HepG2 (cell line): ENCODE results near the gene PHF21B. TPM values are rescaled to one million over a fixed set of nuclear protein-coding genes. Genes with fewer than 3 reads are reported as not detected.

Experiments
- ATAC-seq: fragments of 200-7000 bp; cut with Tn5 transposase; 3 replicates; pipeline ENCODE4 v1.9.1; 2020; ENCODE audit warnings: mild to moderate bottlenecking, moderate library complexity
- BruUV-seq: library from RNA; stranded (reverse); fragments of 400-500 nt; replicated peaks from 2 replicates; lab custom pipeline; 2021; lab: Mats Ljungman, UMichigan
- CTCF ChIA-PET: fragments of 300-600 bp; formaldehyde crosslinking; extraction: SDS; loops from one replicate; lab custom pipeline; 2021; ENCODE audit warnings: low total read pairs, inconsistent platforms, low intra/inter-chr PET ratio; lab: Yijun Ruan, JAX
- POLR2A ChIA-PET: fragments of 350-600 bp; sonication (Branson Sonifier 250); formaldehyde crosslinking; loops from one replicate; lab custom pipeline; 2020; ENCODE audit warnings: antibody characterized with exemption, inconsistent platforms; lab: Yijun Ruan, JAX
- DNase-seq: peaks from one replicate; pipeline ENCODE4 v3.0.0-alpha.2; 2015; ENCODE audit warnings: low spot score
- FAIRE-seq: peaks from 3 replicates; lab custom pipeline; 2011; peaks lifted over from hg19 to GRCh38; lab: Jason Lieb, UNC
- H2AFZ ChIP-seq: one replicate; pipeline ENCODE4 v1.6.1; 2011; ENCODE audit warnings: low read length, inconsistent platforms
- H3K27ac ChIP-seq: fragments of 300-600 bp; 3 replicates; pipeline ENCODE4 v1.8.0; 2011; ENCODE audit warnings: mixed run types, mild to moderate bottlenecking, mixed read lengths, low read length, inconsistent platforms; ENCODE audit not compliant: insufficient read depth; ENCODE audit errors: extremely low read length
- H3K27me3 ChIP-seq, 2 experiments: fragments of 200-600 bp in 1 of 2; 2 replicates in 1 of 2; 3 replicates in 1 of 2; pipeline versions ENCODE4 v1.6.0 to v1.8.0; 2011; ENCODE audit warnings: low read length in 2 of 2, mild to moderate bottlenecking in 2 of 2, moderate library complexity in 2 of 2, inconsistent platforms in 1 of 2; ENCODE audit not compliant: insufficient read depth in 2 of 2, control insufficient read depth in 1 of 2
- H3K36me3 ChIP-seq, 2 experiments: fragments of 200-600 bp in 1 of 2; replicated peaks in 1 of 2; 2 replicates in 1 of 2; 3 replicates in 1 of 2; pipeline versions ENCODE4 v1.5.1 to v1.8.0; 2011; ENCODE audit warnings: low read length in 2 of 2, inconsistent platforms in 1 of 2; ENCODE audit not compliant: insufficient read depth in 2 of 2, control insufficient read depth in 1 of 2
- H3K4me1 ChIP-seq: 2 replicates; pipeline ENCODE4 v1.5.1; 2012; ENCODE audit warnings: low read length, inconsistent platforms; ENCODE audit not compliant: insufficient read depth
- H3K4me2 ChIP-seq: 2 replicates; pipeline ENCODE4 v1.6.0; 2011; ENCODE audit warnings: low read depth, low read length, inconsistent platforms
- H3K4me3 ChIP-seq, 3 experiments: fragments of 200-600 bp in 1 of 3; sonication (generic), shearing (Covaris generic) in 1 of 3; replicated peaks in 1 of 3; 2 replicates each; pipeline ENCODE4 v1.5.1; 2011 to 2016; ENCODE audit warnings: low read length in 3 of 3, inconsistent platforms in 2 of 3, low read depth in 2 of 3, mild to moderate bottlenecking in 2 of 3, control low read depth in 1 of 3, mixed read lengths in 1 of 3; ENCODE audit not compliant: insufficient read depth in 1 of 3
- H3K79me2 ChIP-seq: one replicate; pipeline ENCODE4 v1.6.1; 2011; ENCODE audit warnings: low read length, inconsistent platforms; ENCODE audit not compliant: insufficient read depth
- H3K9ac ChIP-seq: 2 replicates; pipeline ENCODE4 v1.6.0; 2011; ENCODE audit warnings: mild to moderate bottlenecking, low read depth, low read length, inconsistent platforms; ENCODE audit not compliant: insufficient read depth
- H3K9me3 ChIP-seq: 2 replicates; pipeline ENCODE4 v1.5.1; 2012; ENCODE audit warnings: mild to moderate bottlenecking, low read length
- H4K20me1 ChIP-seq: 2 replicates; pipeline ENCODE4 v1.6.0; 2011; ENCODE audit warnings: inconsistent platforms, mild to moderate bottlenecking, low read length, moderate library complexity; ENCODE audit not compliant: insufficient read depth
- ATF7-NPFF ChIP-seq: sonication (generic); formaldehyde crosslinking; IDR thresholded peaks from 2 replicates; pipeline ENCODE4 v1.8.1; 2023; ENCODE audit warnings: mild to moderate bottlenecking, low read depth, missing genetic modification reagents, moderate library complexity
- FOXO1 ChIP-seq: sonication (generic); formaldehyde crosslinking; IDR thresholded peaks from 2 replicates; pipeline ENCODE4 v1.4.0; 2020; ENCODE audit warnings: missing genetic modification reagents
- MEIS1 ChIP-seq: sonication (generic); formaldehyde crosslinking; IDR thresholded peaks from 2 replicates; pipeline ENCODE4 v1.9.0; 2021; ENCODE audit warnings: mild to moderate bottlenecking, missing genetic modification reagents, moderate library complexity, borderline replicate concordance
- SNAI1 ChIP-seq: sonication (generic); formaldehyde crosslinking; IDR thresholded peaks from 2 replicates; pipeline ENCODE4 v1.5.0; 2020; ENCODE audit warnings: mild to moderate bottlenecking, missing genetic modification reagents, borderline replicate concordance
- TARDBP ChIP-seq: sonication (generic); formaldehyde crosslinking; IDR thresholded peaks from 2 replicates; pipeline ENCODE4 v1.8.0; 2022; ENCODE audit warnings: mild to moderate bottlenecking, missing genetic modification reagents
- WGBS: methylation state at CpG from one replicate; pipeline ENCODE4 v1.1.6; 2017; ENCODE audit warnings: low lambda C conversion rate; 5-methylcytosine and 5-hydroxymethylcytosine counted together
- in situ Hi-C: cut with HindIII; loops from 2 replicates; pipeline ENCODE4 v1.10.0; 2017; ENCODE audit warnings: low pct_unique_long_range_greater_than_20kb; ENCODE audit not compliant: extremely low pct_ligation_motif_present
- intact Hi-C: fragments of 100-400 bp; cut with micrococcal nuclease; formaldehyde crosslinking; loops from one replicate; pipeline ENCODE4 v1.10.0; 2022; ENCODE audit not compliant: unreplicated experiment
- polyA plus RNA-seq, 8 experiments: library from polyadenylated mRNA; depleted of rRNA in 3 of 8; stranded (reverse) in 7 of 8; unstranded in 1 of 8; fragments of >200 nt; fragmentation: Illumina TruSeq in 4 of 8; extraction: Trizol in 4 of 8; gene quantifications; 2 replicates each; pipeline versions ENCODE4 v1.2.1 to v1.2.3, GENCODE V29; 2011 to 2016; ENCODE audit warnings: low read depth in 4 of 8, missing spikeins in 1 of 8, mixed read lengths in 1 of 8; ENCODE audit not compliant: insufficient read depth in 1 of 8
- total RNA-seq, 5 experiments: library from RNA; depleted of rRNA; stranded (reverse); fragments of >200 nt; fragmentation: Illumina TruSeq; extraction: Trizol; gene quantifications; 2 replicates each; pipeline ENCODE4 v1.2.3, GENCODE V29; 2016; ENCODE audit warnings: low read depth in 1 of 5
- TF ChIP-seq, protein P1 (sequence below): sonication (generic); formaldehyde crosslinking; IDR thresholded peaks from 2 replicates; pipeline ENCODE4 v1.9.0; 2022; ENCODE audit warnings: missing genetic modification reagents, mild to moderate bottlenecking, borderline replicate concordance

PHF21B gene
- total and polyA plus RNA-seq, 2 of the 13 experiments (the other 11 are each of a cell fraction or from before 2014, with no cell fraction given) = not detected

DNA sequence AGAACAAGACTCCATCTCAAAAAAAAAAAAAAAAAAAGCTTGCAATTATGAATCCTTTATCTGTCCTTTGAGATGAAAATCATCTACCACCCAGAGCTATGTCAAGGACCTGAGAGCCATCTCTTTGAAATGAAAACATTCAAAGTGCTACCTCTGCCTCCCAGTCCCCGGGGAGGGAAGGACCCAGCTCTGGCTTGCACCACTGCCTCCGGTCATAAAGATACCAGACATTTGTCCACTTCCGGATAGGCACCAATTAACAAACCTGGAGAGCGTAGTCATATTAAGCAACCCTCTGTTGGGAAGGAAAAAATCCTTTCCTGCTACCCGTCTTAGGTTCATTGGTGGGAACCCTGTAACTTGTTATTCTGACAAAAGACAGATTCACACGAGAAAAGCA is 158.9 kb downstream of the PHF21B start:
- TF ChIP-seq, protein P1, sequence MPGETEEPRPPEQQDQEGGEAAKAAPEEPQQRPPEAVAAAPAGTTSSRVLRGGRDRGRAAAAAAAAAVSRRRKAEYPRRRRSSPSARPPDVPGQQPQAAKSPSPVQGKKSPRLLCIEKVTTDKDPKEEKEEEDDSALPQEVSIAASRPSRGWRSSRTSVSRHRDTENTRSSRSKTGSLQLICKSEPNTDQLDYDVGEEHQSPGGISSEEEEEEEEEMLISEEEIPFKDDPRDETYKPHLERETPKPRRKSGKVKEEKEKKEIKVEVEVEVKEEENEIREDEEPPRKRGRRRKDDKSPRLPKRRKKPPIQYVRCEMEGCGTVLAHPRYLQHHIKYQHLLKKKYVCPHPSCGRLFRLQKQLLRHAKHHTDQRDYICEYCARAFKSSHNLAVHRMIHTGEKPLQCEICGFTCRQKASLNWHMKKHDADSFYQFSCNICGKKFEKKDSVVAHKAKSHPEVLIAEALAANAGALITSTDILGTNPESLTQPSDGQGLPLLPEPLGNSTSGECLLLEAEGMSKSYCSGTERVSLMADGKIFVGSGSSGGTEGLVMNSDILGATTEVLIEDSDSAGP (CRISPR knock-in tag) = no peak
- TF ChIP-seq SNAI1 (CRISPR knock-in tag) = no peak
- no peak for FAIRE-seq
- DNase-seq = no peak
- no peak overlapping the region for H3K4me2 ChIP-seq
- H4K20me1 ChIP-seq = no peaks in the 10 kb centered on the region
- H3K9ac ChIP-seq = no peak overlapping the region
- no TSS peak for BruUV-seq
- no peaks in the 10 kb centered on the region for H3K4me1 ChIP-seq
- no peaks in the 10 kb centered on the region for H3K9me3 ChIP-seq
- H3K4me3 ChIP-seq = no peak overlapping the region
- CTCF ChIA-PET = no interaction called here
- H3K79me2 ChIP-seq = no peaks in the 10 kb centered on the region
- 33% methylated on average over 6 of the region's 6 CpGs for WGBS
- H3K36me3 ChIP-seq = no peaks in the 10 kb centered on the region
- intact Hi-C loops = no loop called here
- POLR2A ChIA-PET = no interaction called here
- no peak overlapping the region for H3K27ac ChIP-seq
- H3K27me3 ChIP-seq = peaks cover 0 to 14% of the 10 kb centered on the region in 2 experiments; a peak in 3 of 5 replicates
- in situ Hi-C loops = no loop called here
- ATAC-seq = no peak
- H2AFZ ChIP-seq = no peak overlapping the region

DNA sequence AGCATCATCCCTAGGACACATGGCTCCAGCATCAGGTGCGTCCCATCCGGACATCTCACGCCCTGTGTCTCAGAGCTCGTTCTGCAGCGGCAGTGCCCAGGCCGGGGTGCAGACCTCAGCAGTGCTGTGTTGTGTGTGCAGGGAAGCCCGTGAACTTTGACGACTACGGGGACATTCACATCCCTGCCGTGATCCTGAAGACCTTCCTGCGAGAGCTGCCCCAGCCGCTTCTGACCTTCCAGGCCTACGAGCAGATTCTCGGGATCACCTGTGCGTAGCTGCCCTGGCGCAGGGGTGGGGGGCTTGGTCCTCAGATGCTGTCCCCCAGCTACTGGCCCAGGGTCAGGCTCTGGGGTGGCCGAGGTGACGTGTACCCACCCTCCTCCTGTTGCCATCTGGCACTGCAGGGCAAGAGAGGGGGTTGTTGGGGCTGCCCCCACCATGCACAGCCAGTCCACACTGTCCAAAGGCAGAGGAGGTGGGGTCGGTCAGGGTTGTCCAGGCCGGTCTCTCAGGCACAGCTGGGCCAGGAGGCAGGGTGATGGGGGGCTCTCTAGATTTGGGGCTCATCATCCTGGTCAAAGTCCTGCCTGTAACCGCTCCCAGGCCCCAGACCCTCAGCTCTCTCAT is 160.9 kb downstream of the PHF21B start:
- Histone ChIP-seq H3K9me3 (no peaks in the 10 kb centered on the region), H3K36me3 (no peaks in the 10 kb centered on the region), H3K27me3 (peaks cover 2 to 17% of the 10 kb centered on the region in 2 experiments; a peak in 3 of 5 replicates), H3K4me2 (no peak overlapping the region), H3K4me3 (no peak overlapping the region), H2AFZ (no peak overlapping the region), H3K9ac (no peak overlapping the region), H4K20me1 (no peaks in the 10 kb centered on the region), H3K79me2 (no peaks in the 10 kb centered on the region), H3K4me1 (no peaks in the 10 kb centered on the region), H3K27ac (no peak overlapping the region)
- no peak for FAIRE-seq
- intact Hi-C loops (no loop called here), in situ Hi-C loops (no loop called here)
- DNase-seq = no peak
- BruUV-seq = no TSS peak
- ChIA-PET CTCF (no interaction called here), POLR2A (no interaction called here)
- 83% methylated on average over 2 of the region's 21 CpGs for WGBS
- ATAC-seq = no peak
- TF ChIP-seq FOXO1 (CRISPR knock-in tag) = no peak
- TF ChIP-seq MEIS1 = no peak
- TF ChIP-seq ATF7-NPFF (CRISPR knock-in tag) = no peak
- no peak for TF ChIP-seq TARDBP (CRISPR knock-in tag)
